ENCODE data around the gene HELLS.
A peak's percentile ranks its signal among the peaks of the same experiment; 100 is the strongest.
"Not testable (repeated sequence)": the region's sequence is repeated elsewhere in the genome, so short reads cannot be mapped to it uniquely, and the experiment has no call there.

The HELLS gene

DNA sequence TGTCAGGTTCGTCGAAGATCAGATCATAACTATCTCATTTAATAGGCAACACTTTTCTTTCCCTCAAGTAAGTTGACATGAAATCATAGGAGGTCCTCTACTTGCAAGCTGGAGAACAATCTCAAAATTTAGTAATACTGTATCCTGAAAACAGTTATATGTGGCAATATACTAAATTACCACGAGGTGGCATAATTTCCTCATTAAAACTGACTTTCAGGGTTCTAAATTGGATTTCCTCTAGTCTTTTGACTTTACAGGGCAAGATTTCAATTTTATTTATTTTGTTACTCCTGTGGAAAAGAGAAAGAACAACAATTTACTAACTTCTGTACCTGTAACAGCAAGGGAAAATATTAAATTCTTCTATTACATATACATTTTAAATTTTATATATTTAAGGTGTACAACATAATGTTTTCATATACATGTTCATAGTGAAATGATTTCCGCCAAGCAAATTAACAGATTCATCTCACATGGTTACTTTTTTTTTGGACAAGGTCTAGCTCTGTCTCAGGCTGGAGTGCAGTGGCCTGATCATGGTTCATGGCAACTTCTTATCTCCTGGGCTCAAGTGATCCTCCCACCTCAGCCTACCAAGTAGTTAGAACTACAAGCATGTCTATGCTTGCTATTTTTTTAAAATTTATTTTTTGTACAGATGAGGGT lies 84.6 kb downstream of the HELLS start:
- DNase-seq (ENCODE audit: insufficient read length, low spot score): peak; percentile 14
- peak; percentile 90 for FAIRE-seq
- TF ChIP-seq POLR2A (IDR thresholded peaks at IDR 0.05; ENCODE audit: low read depth, low read length): no peak

DNA sequence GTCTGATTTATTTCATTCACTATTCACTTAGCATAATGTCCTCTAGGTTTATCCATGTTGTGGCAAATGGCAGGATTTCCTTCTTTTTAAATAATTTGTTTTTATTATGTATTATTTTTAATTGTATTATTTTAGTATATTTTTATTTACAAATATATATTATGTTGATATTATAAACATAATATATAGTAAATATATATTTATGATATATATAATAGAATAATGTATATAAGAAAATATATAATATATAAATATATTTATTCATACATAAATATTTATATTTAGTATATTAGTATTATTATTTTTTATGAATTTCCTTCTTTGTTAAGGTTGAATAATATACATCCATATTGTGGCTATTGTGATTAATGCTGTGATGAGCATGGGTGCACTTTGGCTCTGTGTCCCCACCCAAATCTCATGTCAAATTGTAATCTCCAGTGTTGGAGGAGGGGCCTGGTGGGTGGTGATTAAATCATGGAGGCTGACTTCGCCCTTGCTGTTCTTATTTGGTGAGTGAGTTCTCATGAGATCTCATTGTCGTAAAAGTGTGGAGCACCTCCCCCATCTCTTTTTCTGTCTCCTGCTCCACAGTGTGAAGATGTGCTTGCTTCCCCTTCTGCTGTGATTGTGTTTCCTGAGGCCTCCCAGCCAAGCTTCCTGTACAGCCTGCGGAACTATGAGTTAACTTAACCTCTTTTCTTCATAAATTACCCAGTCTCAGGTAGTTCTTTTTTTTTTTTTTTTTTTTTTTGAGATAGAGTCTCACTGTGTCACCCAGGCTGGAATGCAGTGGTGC lies 85.7 kb downstream of the HELLS start:
- FAIRE-seq (no peak), DNase-seq (ENCODE audit: insufficient read length, low spot score) (no peak)
- no peak for TF ChIP-seq POLR2A (IDR thresholded peaks at IDR 0.05; ENCODE audit: low read depth, low read length)

DNA sequence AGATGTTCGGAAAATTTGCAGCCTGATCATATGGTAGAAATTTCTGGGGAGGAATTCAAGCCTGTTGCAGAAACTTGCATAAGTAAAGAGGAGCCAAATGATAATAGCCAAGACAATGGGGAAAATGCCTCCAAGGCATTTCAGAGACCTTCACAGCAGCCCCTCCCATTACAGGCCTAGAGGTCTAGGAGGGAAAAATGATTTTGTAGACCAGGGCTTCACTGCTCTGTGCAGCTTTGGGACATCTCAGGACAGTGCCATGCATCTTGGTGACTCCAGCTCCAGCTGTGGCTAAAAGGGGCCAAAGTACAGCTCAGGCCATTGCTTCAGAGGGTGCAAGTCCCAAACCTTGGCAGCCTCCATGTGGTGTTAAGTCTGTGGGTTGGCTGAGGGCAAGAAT lies 87.4 kb downstream of the HELLS start:
- no peak for FAIRE-seq
- no peak for TF ChIP-seq POLR2A (IDR thresholded peaks at IDR 0.05; ENCODE audit: low read depth, low read length)
- DNase-seq (ENCODE audit: insufficient read length, low spot score): no peak

DNA sequence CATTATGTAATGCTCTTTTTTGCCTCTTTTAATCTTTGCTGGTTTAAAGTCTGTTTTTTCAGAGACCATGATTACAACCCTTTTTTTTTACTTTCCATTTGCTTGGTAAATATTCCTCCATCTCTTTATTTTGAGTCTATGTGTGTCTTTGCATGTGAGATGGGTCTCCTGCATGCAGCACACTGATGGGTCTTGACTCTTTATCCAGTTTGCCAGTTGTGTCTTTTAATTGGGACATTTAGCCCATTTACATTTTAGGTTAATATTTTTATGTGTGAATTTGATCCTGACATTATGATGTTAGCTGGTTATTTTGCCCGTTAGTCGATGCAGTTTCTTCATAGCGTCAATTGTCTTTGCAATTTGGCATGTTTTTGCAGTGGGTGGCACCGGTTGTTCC lies 92.5 kb downstream of the HELLS start:
- not testable (repeated sequence) for FAIRE-seq; DNase-seq (ENCODE audit: insufficient read length, low spot score)

DNA sequence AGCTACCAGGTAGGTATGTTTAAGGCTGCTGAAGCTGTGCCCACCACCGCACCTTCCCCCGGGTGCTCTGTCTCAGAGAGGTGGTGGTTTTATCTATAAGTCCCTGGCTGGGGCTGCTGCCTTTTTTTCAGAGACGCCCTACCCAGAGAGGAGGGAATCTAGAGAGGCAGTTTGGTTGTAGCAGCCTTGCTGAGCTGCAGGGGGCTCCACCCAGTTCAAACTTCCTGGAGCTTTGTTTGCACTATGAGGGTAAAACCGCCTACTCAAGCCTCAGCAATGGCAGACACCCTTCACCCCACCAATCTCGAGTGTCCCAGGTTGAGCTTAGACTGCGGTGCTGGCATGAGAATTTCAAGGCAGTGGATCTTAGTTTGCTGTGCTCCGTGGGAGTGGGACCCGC lies 94.3 kb downstream of the HELLS start:
- no peak for FAIRE-seq
- DNase-seq (ENCODE audit: insufficient read length, low spot score): no peak
- TF ChIP-seq POLR2A (IDR thresholded peaks at IDR 0.05; ENCODE audit: low read depth, low read length): no peak

DNA sequence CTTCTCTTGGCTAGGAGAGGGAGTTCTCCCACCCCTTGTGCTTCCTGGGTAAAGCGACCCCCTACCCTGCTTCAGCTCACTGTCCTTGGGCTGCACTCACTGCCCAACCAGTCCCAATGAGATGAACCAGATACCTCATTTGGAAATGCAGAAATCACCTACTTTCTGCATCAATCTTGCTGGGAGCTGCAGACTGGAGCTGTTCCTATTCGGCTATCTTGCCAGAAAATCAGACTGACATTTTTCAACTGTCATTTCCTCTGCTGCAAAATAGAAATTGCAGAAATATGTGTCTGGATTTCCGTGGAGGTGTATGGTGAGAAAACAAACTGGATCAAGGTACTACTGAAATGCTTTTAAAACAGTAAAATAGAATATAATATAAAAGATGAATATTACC lies 95.0 kb downstream of the HELLS start:
- FAIRE-seq: peak; percentile 6
- no peak for DNase-seq (ENCODE audit: insufficient read length, low spot score)
- TF ChIP-seq POLR2A (IDR thresholded peaks at IDR 0.05; ENCODE audit: low read depth, low read length): no peak

DNA sequence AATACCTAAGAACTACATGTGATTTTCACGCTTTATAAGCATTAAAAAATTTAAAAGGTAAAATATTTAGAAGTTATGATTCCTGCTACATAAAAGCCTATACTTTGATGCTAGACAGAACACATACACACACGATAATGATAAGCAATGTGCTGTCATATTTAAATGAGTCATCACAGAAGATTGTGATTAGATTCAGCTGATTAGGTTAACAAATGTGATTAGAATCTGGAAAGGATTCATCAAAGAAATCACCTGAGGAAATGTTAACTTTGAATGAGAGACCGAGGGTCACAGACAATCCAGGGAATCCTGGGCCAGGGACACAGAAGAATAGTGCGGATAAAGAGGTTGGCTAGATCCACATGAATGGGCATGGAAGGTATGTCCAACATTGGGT lies 95.9 kb downstream of the HELLS start:
- FAIRE-seq (peak; percentile 71), DNase-seq (ENCODE audit: insufficient read length, low spot score) (no peak)
- no peak for TF ChIP-seq POLR2A (IDR thresholded peaks at IDR 0.05; ENCODE audit: low read depth, low read length)

DNA sequence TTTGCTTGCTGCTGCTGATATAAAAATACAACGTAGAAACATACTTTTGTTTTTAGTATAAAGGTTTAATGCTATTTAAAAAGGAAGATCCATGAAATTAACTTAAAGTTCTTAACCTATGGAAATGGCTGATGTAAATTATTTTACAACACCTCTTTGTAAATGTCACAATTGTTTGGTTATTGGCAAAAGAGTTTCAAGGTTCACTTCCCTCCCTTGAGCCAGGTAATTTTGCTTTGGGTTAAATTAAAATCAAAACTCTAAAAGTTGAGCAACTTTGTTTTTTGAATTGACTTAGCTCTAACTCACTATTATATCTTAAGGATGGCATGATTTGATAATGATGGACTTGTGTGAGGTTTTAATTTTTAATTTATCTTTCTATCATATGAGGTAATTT lies 98.8 kb downstream of the HELLS start:
- FAIRE-seq: no peak
- no peak for TF ChIP-seq POLR2A (IDR thresholded peaks at IDR 0.05; ENCODE audit: low read depth, low read length)

DNA sequence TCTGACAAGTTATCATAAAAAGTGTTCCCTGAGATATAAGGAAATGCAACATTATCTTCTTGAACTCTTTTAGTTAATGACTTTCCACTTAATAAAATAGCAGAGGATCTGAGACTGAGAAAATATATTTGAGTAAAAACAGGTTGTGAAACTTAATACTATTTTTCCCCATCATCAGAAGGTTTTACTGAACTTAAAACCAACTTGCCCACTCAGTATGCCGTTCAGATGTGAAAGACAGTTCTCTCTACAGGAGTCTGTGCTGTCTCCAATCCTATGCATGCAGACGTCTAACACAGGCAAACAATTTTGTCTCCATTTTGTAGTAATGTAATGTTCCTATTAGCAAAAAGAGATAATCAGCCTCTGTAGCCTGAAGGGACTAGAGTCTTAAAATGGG lies 99.7 kb downstream of the HELLS start:
- FAIRE-seq: no peak
- DNase-seq (ENCODE audit: insufficient read length, low spot score): no peak
- TF ChIP-seq POLR2A (IDR thresholded peaks at IDR 0.05; ENCODE audit: low read depth, low read length): no peak

More for the DNA sequence above, 98.8 kb downstream of the HELLS start:
- no peak for DNase-seq (ENCODE audit: insufficient read length, low spot score)

All from H54 (cell line).